Aorta (tissue), 5 donors: ENCODE data around the gene MAD1L1. TPM values are rescaled to one million over a fixed set of nuclear protein-coding genes. Genes with fewer than 3 reads are reported as not detected.

Experiments
- ATAC-seq: fragments of 200-7000 bp; cut with Tn5 transposase; one replicate; pipeline ENCODE4 v1.9.1; 2022; ENCODE audit warnings: moderate library complexity; ENCODE audit not compliant: low FRiP score
- DNase-seq, 2 donors: peaks; one replicate each; pipeline ENCODE4 v3.0.0-alpha.2; 2020
- H3K27ac ChIP-seq, 2 donors: one replicate each; pipeline ENCODE4 v1.5.1; 2013; ENCODE audit warnings: low read length in 2 of 2, mild to moderate bottlenecking in 2 of 2, moderate library complexity in 2 of 2, control low read depth in 1 of 2, inconsistent platforms in 1 of 2, low read depth in 1 of 2
- H3K27me3 ChIP-seq, 2 donors: one replicate each; pipeline ENCODE4 v1.6.1; 2013; ENCODE audit warnings: control low read depth in 1 of 2, low read length in 1 of 2, mild to moderate bottlenecking in 1 of 2, moderate library complexity in 1 of 2; ENCODE audit not compliant: insufficient read depth in 2 of 2, control insufficient read depth in 1 of 2
- H3K36me3 ChIP-seq, 2 donors: one replicate each; pipeline ENCODE4 v1.6.1; 2013; ENCODE audit warnings: control low read depth in 1 of 2, low read length in 1 of 2, mild to moderate bottlenecking in 1 of 2; ENCODE audit not compliant: insufficient read depth in 2 of 2, control insufficient read depth in 1 of 2
- H3K4me1 ChIP-seq, 2 donors: one replicate each; pipeline ENCODE4 v1.6.1; 2013; ENCODE audit warnings: low read length in 2 of 2, control low read depth in 1 of 2, mild to moderate bottlenecking in 1 of 2, moderate library complexity in 1 of 2; ENCODE audit not compliant: insufficient read depth in 2 of 2, control insufficient read depth in 1 of 2
- H3K4me3 ChIP-seq, 2 donors: one replicate each; pipeline ENCODE4 v1.5.1; 2013; ENCODE audit warnings: low read length in 2 of 2, control low read depth in 1 of 2, mild to moderate bottlenecking in 1 of 2
- H3K9me3 ChIP-seq: one replicate; pipeline ENCODE4 v1.6.1; 2013; ENCODE audit warnings: mild to moderate bottlenecking, low read length; ENCODE audit not compliant: control insufficient read depth
- WGBS, 2 donors: extraction: QIAGEN DNeasy Blood & Tissue Kit; methylation state at CpG; one replicate each; pipeline ENCODE4 v1.1.7; 2013; 5-methylcytosine and 5-hydroxymethylcytosine counted together
- intact Hi-C, 2 donors: fragments of 100-400 bp; cut with DNase I; formaldehyde crosslinking; loops; one replicate each; pipeline versions ENCODE4 v1.14.2 to v1.15.0; 2022
- polyA plus RNA-seq, 2 donors: library from polyadenylated mRNA; stranded (reverse); fragments of 200-250 nt; gene quantifications; one replicate each; pipeline ENCODE4 v1.2.3, GENCODE V29; 2013
- total RNA-seq, 2 donors: library from RNA; stranded (reverse); fragmentation: NEBNext Ultra II Directional; extraction: Animal tissue kit (Norgen Biotek cat#: 25700); gene quantifications; one replicate each; pipeline ENCODE4 v1.2.1, GENCODE V29; 2021
- donor health status: healthy with polysubstance abuse.
- donor health status: Bipolar disorder and iron deficiency.
- donor health status: DM: no; HTN: no; CAD: no.
- donor health status: DM: no; HTN: no; CAD: no.
- donor health status: DM: yes; HTN: yes; CAD: no.

Gene MAD1L1
- total and polyA plus RNA-seq, 4 donors: 14.8 to 35.8 (median 20.2) TPM

GRCh38 chr7:1957471-1958225, 275.1 kb downstream of the MAD1L1 start:
- intact Hi-C loops: no loop called here
- Histone ChIP-seq H3K4me1 (no peaks in the 10 kb centered on the region), H3K4me3 (no peak overlapping the region), H3K27me3 (no peaks in the 10 kb centered on the region), H3K9me3 (no peaks in the 10 kb centered on the region), H3K27ac (no peak overlapping the region), H3K36me3 (no peaks in the 10 kb centered on the region)
- peak in 1 of 2 donors; percentile 23 for DNase-seq
- ATAC-seq: no peak
- 93 to 94% methylated on average over 28 of the region's 28 CpGs for WGBS, 2 donors

- DNase-seq: no peak
- WGBS, 2 donors: 92 to 95% methylated on average over 30 of the region's 30 CpGs
- H3K4me3 ChIP-seq: no peak overlapping the region
- H3K9me3 ChIP-seq: no peaks in the 10 kb centered on the region
- no peak for ATAC-seq
- no peaks in the 10 kb centered on the region for H3K4me1 ChIP-seq
- no peak overlapping the region for H3K27ac ChIP-seq
- H3K36me3 ChIP-seq: no peaks in the 10 kb centered on the region
- intact Hi-C loops: no loop called here
- H3K27me3 ChIP-seq: no peaks in the 10 kb centered on the region
These were observed 275.9 kb downstream of the MAD1L1 start for GRCh38 chr7:1956611-1957470.

GRCh38 chr7:1956141-1956540, 276.6 kb downstream of the MAD1L1 start:
- WGBS, 2 donors: 94 to 95% methylated on average over 8 of the region's 8 CpGs
- H3K9me3 ChIP-seq: no peaks in the 10 kb centered on the region
- no peak overlapping the region for H3K27ac ChIP-seq
- DNase-seq: peak in 1 of 2 donors; percentile 19
- no peaks in the 10 kb centered on the region for H3K36me3 ChIP-seq
- no peak for ATAC-seq
- H3K4me1 ChIP-seq: no peaks in the 10 kb centered on the region
- intact Hi-C loops: no loop called here
- H3K27me3 ChIP-seq: no peaks in the 10 kb centered on the region
- no peak overlapping the region for H3K4me3 ChIP-seq

- ATAC-seq: no peak
- DNase-seq: peak in 1 of 2 donors; percentile 34
- Histone ChIP-seq H3K27me3 (no peaks in the 10 kb centered on the region), H3K27ac (no peak overlapping the region), H3K4me1 (no peaks in the 10 kb centered on the region), H3K36me3 (no peaks in the 10 kb centered on the region), H3K9me3 (no peaks in the 10 kb centered on the region), H3K4me3 (no peak overlapping the region)
- 77 to 82% methylated on average over 21 to 22 of the region's 22 CpGs for WGBS, 2 donors
- intact Hi-C loops: no loop called here
These were observed 278.3 kb downstream of the MAD1L1 start for GRCh38 chr7:1954366-1955004.

GRCh38 chr7:1953199-1954190, 279.2 kb downstream of the MAD1L1 start:
- intact Hi-C loops: no loop called here
- ATAC-seq: no peak
- Histone ChIP-seq H3K36me3 (no peaks in the 10 kb centered on the region), H3K27ac (no peak overlapping the region), H3K4me1 (no peaks in the 10 kb centered on the region), H3K9me3 (no peaks in the 10 kb centered on the region), H3K27me3 (no peaks in the 10 kb centered on the region), H3K4me3 (no peak overlapping the region)
- 94% methylated on average over 45 of the region's 45 CpGs for WGBS, 2 donors
- DNase-seq: peak in 1 of 2 donors; percentile 29

GRCh38 chr7:1952781-1953180, 280.0 kb downstream of the MAD1L1 start:
- DNase-seq (peak in 1 of 2 donors; percentile 36), ATAC-seq (no peak)
- H3K27ac ChIP-seq: no peak overlapping the region
- no peak overlapping the region for H3K4me3 ChIP-seq
- no peaks in the 10 kb centered on the region for H3K27me3 ChIP-seq
- WGBS, 2 donors: 94 to 96% methylated on average over 15 of the region's 15 CpGs
- no peaks in the 10 kb centered on the region for H3K36me3 ChIP-seq
- no peaks in the 10 kb centered on the region for H3K9me3 ChIP-seq
- no peaks in the 10 kb centered on the region for H3K4me1 ChIP-seq
- intact Hi-C loops: no loop called here

- peak; percentile 35 to 62 for DNase-seq
- H3K27me3 ChIP-seq: no peaks in the 10 kb centered on the region
- intact Hi-C loops: no loop called here
- ATAC-seq: no peak
- WGBS, 2 donors: 93 to 94% methylated on average over 28 of the region's 28 CpGs
- no peak overlapping the region for H3K4me3 ChIP-seq
- H3K36me3 ChIP-seq: no peaks in the 10 kb centered on the region
- no peaks in the 10 kb centered on the region for H3K4me1 ChIP-seq
- no peak overlapping the region for H3K27ac ChIP-seq
- H3K9me3 ChIP-seq: no peaks in the 10 kb centered on the region
These were observed 280.5 kb downstream of the MAD1L1 start for GRCh38 chr7:1952169-1952760.
